ENCODE results near the gene PRDM16. TPM values are rescaled to one million over a fixed set of nuclear protein-coding genes. Genes with fewer than 3 reads are reported as not detected.

PRDM16 gene
- total and polyA plus RNA-seq, 2 of the 13 experiments (the other 11 are each of a cell fraction or from before 2014, with no cell fraction given): 0.15 to 0.81 TPM

- TF ChIP-seq, protein P1, sequence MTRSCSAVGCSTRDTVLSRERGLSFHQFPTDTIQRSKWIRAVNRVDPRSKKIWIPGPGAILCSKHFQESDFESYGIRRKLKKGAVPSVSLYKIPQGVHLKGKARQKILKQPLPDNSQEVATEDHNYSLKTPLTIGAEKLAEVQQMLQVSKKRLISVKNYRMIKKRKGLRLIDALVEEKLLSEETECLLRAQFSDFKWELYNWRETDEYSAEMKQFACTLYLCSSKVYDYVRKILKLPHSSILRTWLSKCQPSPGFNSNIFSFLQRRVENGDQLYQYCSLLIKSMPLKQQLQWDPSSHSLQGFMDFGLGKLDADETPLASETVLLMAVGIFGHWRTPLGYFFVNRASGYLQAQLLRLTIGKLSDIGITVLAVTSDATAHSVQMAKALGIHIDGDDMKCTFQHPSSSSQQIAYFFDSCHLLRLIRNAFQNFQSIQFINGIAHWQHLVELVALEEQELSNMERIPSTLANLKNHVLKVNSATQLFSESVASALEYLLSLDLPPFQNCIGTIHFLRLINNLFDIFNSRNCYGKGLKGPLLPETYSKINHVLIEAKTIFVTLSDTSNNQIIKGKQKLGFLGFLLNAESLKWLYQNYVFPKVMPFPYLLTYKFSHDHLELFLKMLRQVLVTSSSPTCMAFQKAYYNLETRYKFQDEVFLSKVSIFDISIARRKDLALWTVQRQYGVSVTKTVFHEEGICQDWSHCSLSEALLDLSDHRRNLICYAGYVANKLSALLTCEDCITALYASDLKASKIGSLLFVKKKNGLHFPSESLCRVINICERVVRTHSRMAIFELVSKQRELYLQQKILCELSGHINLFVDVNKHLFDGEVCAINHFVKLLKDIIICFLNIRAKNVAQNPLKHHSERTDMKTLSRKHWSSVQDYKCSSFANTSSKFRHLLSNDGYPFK (CRISPR knock-in tag; IDR thresholded peaks at IDR 0.05; ENCODE audit: borderline replicate concordance): no peak
- TF ChIP-seq AGO2 (optimal IDR thresholded peaks at IDR 0.05; ENCODE audit: low read depth, low read length): peak; percentile 18
- no peak for TF ChIP-seq LRRFIP1 (CRISPR knock-in tag; conservative IDR thresholded peaks at IDR 0.05)
- TF ChIP-seq, protein P2, sequence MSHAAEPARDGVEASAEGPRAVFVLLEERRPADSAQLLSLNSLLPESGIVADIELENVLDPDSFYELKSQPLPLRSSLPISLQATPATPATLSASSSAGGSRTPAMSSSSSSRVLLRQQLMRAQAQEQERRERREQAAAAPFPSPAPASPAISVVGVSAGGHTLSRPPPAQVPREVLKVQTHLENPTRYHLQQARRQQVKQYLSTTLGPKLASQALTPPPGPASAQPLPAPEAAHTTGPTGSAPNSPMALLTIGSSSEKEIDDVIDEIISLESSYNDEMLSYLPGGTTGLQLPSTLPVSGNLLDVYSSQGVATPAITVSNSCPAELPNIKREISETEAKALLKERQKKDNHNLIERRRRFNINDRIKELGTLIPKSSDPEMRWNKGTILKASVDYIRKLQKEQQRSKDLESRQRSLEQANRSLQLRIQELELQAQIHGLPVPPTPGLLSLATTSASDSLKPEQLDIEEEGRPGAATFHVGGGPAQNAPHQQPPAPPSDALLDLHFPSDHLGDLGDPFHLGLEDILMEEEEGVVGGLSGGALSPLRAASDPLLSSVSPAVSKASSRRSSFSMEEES (CRISPR knock-in tag; IDR thresholded peaks at IDR 0.05): peak; percentile 46; the same call in 1 of the 2 replicates
- no peak for TF ChIP-seq ZNF7 (CRISPR knock-in tag; IDR thresholded peaks at IDR 0.05)
- TF ChIP-seq HIVEP1 (CRISPR knock-in tag; IDR thresholded peaks at IDR 0.05): peak; percentile 11; the same call in 1 of the 2 replicates
- TF ChIP-seq RFX3 (CRISPR knock-in tag; IDR thresholded peaks at IDR 0.05): no peak
- TF ChIP-seq BCL6 (CRISPR knock-in tag; IDR thresholded peaks at IDR 0.05): 0 out of 2 replicates have a peak, but pooled peaks have one; percentile 33
- TF ChIP-seq NCOA2 (CRISPR knock-in tag; IDR thresholded peaks at IDR 0.05): peak; percentile 52
- peak; percentile 38; the same call in 1 of the 2 replicates for TF ChIP-seq GABPA (IDR thresholded peaks at IDR 0.05; ENCODE audit: low read depth, low read length)
- peak; percentile 69 for TF ChIP-seq GABPA (CRISPR knock-in tag; IDR thresholded peaks at IDR 0.05; ENCODE audit: low read depth)
- TF ChIP-seq SMYD3 (CRISPR knock-in tag; IDR thresholded peaks at IDR 0.05): no peak
- TF ChIP-seq PRDM15 (CRISPR knock-in tag; IDR thresholded peaks at IDR 0.05): no peak
- no peak for TF ChIP-seq TCF7 (IDR thresholded peaks at IDR 0.05; ENCODE audit: low read depth)
- no peak for TF ChIP-seq AKAP8 (CRISPR knock-in tag; IDR thresholded peaks at IDR 0.05)
- TF ChIP-seq ZMYM4 (CRISPR knock-in tag; IDR thresholded peaks at IDR 0.05): peak; percentile 11; the same call in 1 of the 2 replicates
- TF ChIP-seq MTA1 (CRISPR knock-in tag; IDR thresholded peaks at IDR 0.05; ENCODE audit: borderline replicate concordance): peak; percentile 70; the same call in 1 of the 2 replicates
- TF ChIP-seq MTF1 (CRISPR knock-in tag; IDR thresholded peaks at IDR 0.05): no peak
- 0 out of 2 replicates have a peak, but pooled peaks have one; percentile 14 for TF ChIP-seq CEBPG (CRISPR knock-in tag; IDR thresholded peaks at IDR 0.05)
- peak; percentile 73; the same call in 1 of the 2 replicates for TF ChIP-seq ZSCAN25 (CRISPR knock-in tag; IDR thresholded peaks at IDR 0.05)
- no peak for TF ChIP-seq ZIK1 (CRISPR knock-in tag; IDR thresholded peaks at IDR 0.05; ENCODE audit: borderline replicate concordance, low read depth)
Observed at GRCh38 chr1:3222042-3222692, 153.2 kb downstream of the PRDM16 start (continued).
